ENCODE data around the gene ERAP2.

The ERAP2 gene

GRCh38 chr5:96963267-96963666 lies 87.0 kb downstream of the ERAP2 start:
- DNase-seq (ENCODE audit: low read depth, low spot score): no peak

DNA sequence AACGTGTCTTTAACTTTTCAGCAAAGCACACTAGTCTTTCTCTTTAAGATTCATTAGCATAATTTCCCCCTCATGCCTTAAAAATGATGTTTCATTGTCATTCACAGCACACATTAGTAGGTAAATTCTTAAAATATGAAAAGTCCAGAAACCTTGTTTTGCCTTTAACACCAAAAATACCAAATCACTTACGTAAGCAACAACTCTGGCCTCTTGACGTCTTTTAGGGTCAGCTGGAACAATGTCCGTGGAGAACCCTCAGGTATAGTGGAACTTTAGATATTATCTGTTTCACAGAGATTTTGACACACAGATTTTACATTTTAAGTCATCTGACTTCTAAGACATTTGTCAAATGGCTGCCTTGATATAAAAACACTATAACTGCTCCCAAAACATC lies 90.5 kb downstream of the ERAP2 start:
- no peak for DNase-seq (ENCODE audit: low read depth, low spot score)

DNA sequence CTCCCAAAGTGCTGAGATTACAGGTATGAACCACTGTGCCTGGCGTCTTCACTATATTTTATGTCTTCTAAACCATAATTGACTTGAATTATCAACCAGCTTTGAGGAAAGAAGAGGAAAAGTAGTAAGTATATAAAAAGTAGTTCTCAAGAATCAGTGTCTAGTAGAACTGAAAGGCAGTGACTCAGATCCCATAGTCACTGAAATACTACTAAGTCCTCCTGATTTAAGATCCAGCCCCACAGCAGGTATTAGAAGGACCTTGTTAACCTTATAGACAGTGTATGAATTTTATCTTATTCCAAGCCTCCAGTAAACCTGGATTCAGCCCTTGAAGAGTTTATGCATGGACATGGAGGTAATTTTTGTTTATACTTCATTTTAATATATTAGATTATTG lies 91.1 kb downstream of the ERAP2 start:
- no peak for DNase-seq (ENCODE audit: low read depth, low spot score)

DNA sequence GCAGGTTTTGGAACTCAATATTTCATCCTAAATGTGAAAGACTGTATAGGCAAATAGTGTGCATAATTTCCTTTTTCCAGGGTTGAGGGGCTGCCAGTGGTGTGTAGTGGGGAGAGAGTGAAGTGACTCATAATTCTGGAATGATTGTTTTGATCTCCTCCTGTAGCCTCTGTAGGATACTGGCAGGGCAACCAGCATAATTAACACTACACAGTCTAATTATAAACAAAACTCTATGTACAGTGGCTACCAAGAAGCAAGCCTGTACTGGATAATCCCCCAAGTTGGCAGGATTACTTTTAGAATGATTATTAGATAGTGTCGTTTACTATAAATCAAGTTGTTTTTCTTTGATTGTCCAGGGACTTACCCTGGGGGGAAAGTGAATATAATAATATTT lies 91.8 kb downstream of the ERAP2 start:
- DNase-seq (ENCODE audit: low read depth, low spot score): no peak

DNA sequence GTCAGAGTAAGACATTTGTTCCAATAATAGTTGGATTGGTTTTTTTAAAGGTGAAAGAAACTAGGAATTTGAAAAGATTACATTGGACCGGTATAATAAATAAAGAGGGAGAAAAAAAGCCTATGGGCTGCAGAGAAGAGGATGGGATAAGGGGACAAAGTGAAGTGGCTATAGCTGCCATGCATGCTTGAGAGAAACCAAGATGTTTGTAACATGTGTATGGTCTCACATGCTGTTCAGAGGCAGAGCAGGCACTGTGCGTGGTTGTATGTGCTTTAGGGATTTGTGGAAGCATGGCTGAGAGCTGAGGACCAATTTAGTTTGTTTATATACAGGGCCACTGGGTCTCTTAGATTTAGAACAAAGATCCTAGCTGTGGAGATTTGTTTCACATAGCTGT lies 92.3 kb downstream of the ERAP2 start:
- no peak for DNase-seq (ENCODE audit: low read depth, low spot score)

Data from activated naive CD8-positive, alpha-beta T cell treated with anti-CD3 and anti-CD28 coated beads, Interleukin-2, amount 50 U/mL, for 16 hours (primary cell).